H1 (cell line): ENCODE measurements around the gene NCL. TPM values are rescaled to one million over a fixed set of nuclear protein-coding genes. Genes with fewer than 3 reads are reported as not detected.

Experiments used
- CTCF ChIA-PET: fragments of 300-600 bp; sonication (Branson Sonifier 250); formaldehyde crosslinking; loops from one replicate; lab custom pipeline; 2021; ENCODE audit not compliant: partially characterized antibody; lab: Charles Lee
- POLR2A ChIA-PET: fragments of 300-600 bp; sonication (Branson Sonifier 250); formaldehyde crosslinking; loops from one replicate; lab custom pipeline; 2021; ENCODE audit warnings: inconsistent platforms; ENCODE audit not compliant: partially characterized antibody; lab: Charles Lee
- DNase-seq, 2 experiments: peaks; one replicate each; pipeline versions ENCODE4 v3.0.0 to v3.0.0-alpha.2; 2010 to 2022; ENCODE audit warnings: low spot score in 2 of 2, low read depth in 1 of 2, mixed read lengths in 1 of 2
- FAIRE-seq: peaks from 2 replicates; lab custom pipeline; 2011; peaks lifted over from hg19 to GRCh38; lab: Jason Lieb, UNC
- H2AFZ ChIP-seq: 2 replicates; pipeline ENCODE4 v1.8.1; 2012; ENCODE audit warnings: low read length, inconsistent platforms
- H2AK5ac ChIP-seq: 2 replicates; pipeline ENCODE4 v1.6.1; 2013; ENCODE audit warnings: low read depth, low read length
- H2BK120ac ChIP-seq: replicated peaks from 2 replicates; pipeline ENCODE3; 2013; ENCODE audit warnings: low read depth, low read length, inconsistent platforms
- H2BK12ac ChIP-seq: 2 replicates; pipeline ENCODE4 v1.6.1; 2013; ENCODE audit warnings: low read depth, low read length
- H2BK15ac ChIP-seq: 2 replicates; pipeline ENCODE4 v1.6.1; 2013; ENCODE audit warnings: low read length
- H2BK20ac ChIP-seq: 2 replicates; pipeline ENCODE4 v1.6.1; 2013; ENCODE audit warnings: low read length
- H2BK5ac ChIP-seq: 2 replicates; pipeline ENCODE4 v1.6.1; 2013; ENCODE audit warnings: low read depth, low read length
- H3K14ac ChIP-seq: 2 replicates; pipeline ENCODE4 v1.6.1; 2013; ENCODE audit warnings: inconsistent platforms; ENCODE audit not compliant: insufficient read length
- H3K18ac ChIP-seq: 2 replicates; pipeline ENCODE4 v1.6.1; 2013; ENCODE audit warnings: low read length; ENCODE audit errors: extremely low read depth
- H3K23ac ChIP-seq: 2 replicates; pipeline ENCODE4 v1.6.1; 2013; ENCODE audit warnings: inconsistent platforms; ENCODE audit not compliant: insufficient read length
- H3K23me2 ChIP-seq: 2 replicates; pipeline ENCODE4 v1.6.1; 2013; ENCODE audit warnings: low read depth, low read length
- H3K27ac ChIP-seq: 2 replicates; pipeline ENCODE4 v1.6.1; 2011; ENCODE audit warnings: low read depth, low read length, inconsistent platforms
- H3K27me3 ChIP-seq, 4 experiments: replicated peaks in 1 of 4; 1 replicate in 1 of 4; 2 replicates in 3 of 4; pipeline versions ENCODE4 v1.6.1 to v1.8.1; 2011 to 2013; ENCODE audit warnings: low read length in 3 of 4, mild to moderate bottlenecking in 3 of 4, inconsistent platforms in 2 of 4, mixed read lengths in 2 of 4, moderate library complexity in 1 of 4; ENCODE audit not compliant: control insufficient read depth in 3 of 4, insufficient read depth in 3 of 4; ENCODE audit errors: extremely low read depth in 1 of 4
- H3K36me3 ChIP-seq, 4 experiments: 2 replicates each; pipeline versions ENCODE4 v1.6.1 to v1.8.1; 2011 to 2013; ENCODE audit warnings: mild to moderate bottlenecking in 4 of 4, low read length in 3 of 4, moderate library complexity in 2 of 4, control low read depth in 1 of 4, inconsistent platforms in 1 of 4; ENCODE audit not compliant: insufficient read depth in 4 of 4, control insufficient read depth in 2 of 4
- H3K4ac ChIP-seq: replicated peaks from 2 replicates; pipeline ENCODE3; 2013; ENCODE audit warnings: low read length, low read depth, mixed read lengths, inconsistent platforms; ENCODE audit not compliant: insufficient read length
- H3K4me1 ChIP-seq, 4 experiments: replicated peaks in 1 of 4; 1 replicate in 1 of 4; 2 replicates in 3 of 4; pipeline versions ENCODE4 v1.6.1 to v1.8.1; 2011 to 2013; ENCODE audit warnings: low read length in 3 of 4, inconsistent platforms in 2 of 4, mixed read lengths in 1 of 4; ENCODE audit not compliant: insufficient read depth in 4 of 4, control insufficient read depth in 3 of 4
- H3K4me2 ChIP-seq, 2 experiments: 2 replicates each; pipeline versions ENCODE4 v1.6.1 to v1.8.1; 2011 to 2013; ENCODE audit warnings: low read depth in 2 of 2, low read length in 2 of 2, control low read depth in 1 of 2, inconsistent platforms in 1 of 2, mild to moderate bottlenecking in 1 of 2; ENCODE audit not compliant: insufficient read depth in 1 of 2
- H3K4me3 ChIP-seq, 4 experiments: fragments of 200-600, 300-600 bp in 1 of 4; sonication (generic), shearing (Covaris generic), sonication (Bioruptor Twin) in 1 of 4; 2 replicates each; pipeline versions ENCODE4 v1.5.1 to v1.8.1; 2011 to 2016; ENCODE audit warnings: low read length in 4 of 4, low read depth in 3 of 4, control low read depth in 2 of 4, inconsistent platforms in 2 of 4, mild to moderate bottlenecking in 2 of 4, mixed read lengths in 1 of 4, moderate library complexity in 1 of 4; ENCODE audit not compliant: insufficient read depth in 2 of 4; ENCODE audit errors: extremely low read depth in 1 of 4
- H3K56ac ChIP-seq: replicated peaks from 2 replicates; pipeline ENCODE3; 2013; ENCODE audit warnings: low read depth, mild to moderate bottlenecking, mixed read lengths, low read length, inconsistent platforms; ENCODE audit not compliant: insufficient read length
- H3K79me1 ChIP-seq: 2 replicates; pipeline ENCODE4 v1.6.1; 2013; ENCODE audit warnings: low read depth, low read length, control low read depth
- H3K79me2 ChIP-seq, 2 experiments: 2 replicates each; pipeline versions ENCODE4 v1.6.1 to v1.8.1; 2012 to 2013; ENCODE audit warnings: low read length in 2 of 2, mild to moderate bottlenecking in 2 of 2, inconsistent platforms in 1 of 2; ENCODE audit not compliant: insufficient read depth in 2 of 2, control insufficient read depth in 1 of 2
- H3K9ac ChIP-seq, 4 experiments: replicated peaks in 1 of 4; 1 replicate in 1 of 4; 2 replicates in 3 of 4; pipeline versions ENCODE4 v1.6.1 to v1.8.1; 2011 to 2013; ENCODE audit warnings: low read depth in 3 of 4, low read length in 3 of 4, control low read depth in 2 of 4, mild to moderate bottlenecking in 2 of 4, moderate library complexity in 2 of 4, inconsistent platforms in 1 of 4; ENCODE audit errors: extremely low read depth in 1 of 4
- H3K9me3 ChIP-seq, 2 experiments: 2 replicates each; pipeline versions ENCODE4 v1.6.1 to v1.8.1; 2012 to 2013; ENCODE audit warnings: mild to moderate bottlenecking in 2 of 2, moderate library complexity in 2 of 2, control low read depth in 1 of 2, inconsistent platforms in 1 of 2, low read depth in 1 of 2, low read length in 1 of 2, mixed read lengths in 1 of 2; ENCODE audit not compliant: insufficient read depth in 2 of 2
- H4K20me1 ChIP-seq, 2 experiments: replicated peaks in 1 of 2; 2 replicates each; pipeline versions ENCODE3 to v1.8.1; 2011 to 2013; ENCODE audit warnings: inconsistent platforms in 2 of 2, low read length in 2 of 2, mild to moderate bottlenecking in 1 of 2; ENCODE audit not compliant: insufficient read depth in 2 of 2, control insufficient read depth in 1 of 2
- H4K5ac ChIP-seq: 2 replicates; pipeline ENCODE4 v1.6.1; 2013; ENCODE audit warnings: low read length, low read depth, mixed read lengths, inconsistent platforms; ENCODE audit not compliant: insufficient read length
- H4K8ac ChIP-seq: 2 replicates; pipeline ENCODE4 v1.8.0; 2013; ENCODE audit warnings: mild to moderate bottlenecking, moderate library complexity, low read length, inconsistent platforms; ENCODE audit not compliant: insufficient read depth; ENCODE audit errors: extremely low read depth
- H4K91ac ChIP-seq: replicated peaks from 2 replicates; pipeline ENCODE3; 2013; ENCODE audit warnings: low read length, mixed read lengths, inconsistent platforms; ENCODE audit not compliant: insufficient read length
- BACH1 ChIP-seq: IDR thresholded peaks from 2 replicates; pipeline ENCODE4 v1.6.1; 2012; ENCODE audit warnings: low read length, improper control_type of control experiment
- CTBP2 ChIP-seq: IDR thresholded peaks from 2 replicates; pipeline ENCODE4 v1.7.0; 2011; ENCODE audit warnings: borderline replicate concordance, mild to moderate bottlenecking, moderate library complexity, mixed read lengths, low read length; ENCODE audit not compliant: insufficient read depth, insufficient read length
- EP300 ChIP-seq, 2 experiments: IDR thresholded peaks; 1 replicate in 1 of 2; 2 replicates in 1 of 2; pipeline ENCODE4 v1.6.1; 2011 to 2012; ENCODE audit warnings: low read depth in 2 of 2, low read length in 2 of 2, mild to moderate bottlenecking in 2 of 2, borderline replicate concordance in 1 of 2, inconsistent platforms in 1 of 2, moderate library complexity in 1 of 2
- GABPA ChIP-seq: IDR thresholded peaks from 2 replicates; pipeline ENCODE4 v1.6.1; 2011; ENCODE audit warnings: mild to moderate bottlenecking, low read length, moderate library complexity, borderline replicate concordance; ENCODE audit not compliant: insufficient read depth
- HDAC2 ChIP-seq, 2 experiments: fragments of 300-600 bp in 1 of 2; sonication (generic) in 1 of 2; IDR thresholded peaks; 2 replicates each; pipeline ENCODE4 v1.6.1; 2011 to 2012; ENCODE audit warnings: low read depth in 2 of 2, low read length in 2 of 2, mild to moderate bottlenecking in 2 of 2, moderate library complexity in 2 of 2, borderline replicate concordance in 1 of 2, inconsistent platforms in 1 of 2
- JUN ChIP-seq: IDR thresholded peaks from 2 replicates; pipeline ENCODE4 v1.6.1; 2011; ENCODE audit warnings: low read depth, mild to moderate bottlenecking, improper control_type of control experiment, low read length
- KDM1A ChIP-seq: fragments of 200-600, 300-600 bp; sonication (generic); IDR thresholded peaks from 2 replicates; pipeline ENCODE4 v1.7.1; 2016; ENCODE audit warnings: mild to moderate bottlenecking, low read length, borderline replicate concordance
- KDM5A ChIP-seq: fragments of 200-600 bp; IDR thresholded peaks from 2 replicates; pipeline ENCODE4 v1.7.1; 2012; ENCODE audit warnings: mild to moderate bottlenecking, low read length, inconsistent platforms, mixed read lengths
- PHF8 ChIP-seq: fragments of 200-600 bp; sonication (generic); conservative IDR thresholded peaks from 2 replicates; pipeline ENCODE4 v1.7.1; 2012; ENCODE audit warnings: low read depth, mild to moderate bottlenecking, inconsistent platforms, low read length, moderate library complexity
- RAD21 ChIP-seq, 2 experiments: IDR thresholded peaks in 1 of 2; conservative IDR thresholded peaks in 1 of 2; 2 replicates each; pipeline ENCODE4 v1.6.1; 2011; ENCODE audit warnings: low read depth in 2 of 2, low read length in 2 of 2, improper control_type of control experiment in 1 of 2, inconsistent platforms in 1 of 2, mild to moderate bottlenecking in 1 of 2, moderate library complexity in 1 of 2
- SP2 ChIP-seq: IDR thresholded peaks from 2 replicates; pipeline ENCODE4 v1.6.1; 2012; ENCODE audit warnings: mild to moderate bottlenecking, low read length, inconsistent platforms
- SRF ChIP-seq: IDR thresholded peaks from 2 replicates; pipeline ENCODE4 v1.6.1; 2011; ENCODE audit warnings: mild to moderate bottlenecking, low read depth, low read length, moderate library complexity
- WGBS, 2 experiments: shearing (Covaris generic) in 1 of 2; methylation state at CpG; one replicate each; pipeline versions ENCODE4 v1.1.6 to v1.1.7; 2013 to 2015; ENCODE audit warnings: low lambda C conversion rate in 2 of 2, mixed read lengths in 2 of 2, inconsistent platforms in 1 of 2, low coverage in 1 of 2, missing lambda C conversion rate in 1 of 2; ENCODE audit not compliant: insufficient replicate concordance in 2 of 2, insufficient coverage in 1 of 2, insufficient read length in 1 of 2; ENCODE audit errors: extremely low coverage in 1 of 2, missing lambda C conversion rate in 1 of 2; 5-methylcytosine and 5-hydroxymethylcytosine counted together
- polyA plus RNA-seq, 7 experiments: library from polyadenylated mRNA; depleted of rRNA in 3 of 7; stranded (reverse) in 5 of 7; unstranded in 2 of 7; fragments of >200 nt in 5 of 7; fragments of 200-250 nt in 2 of 7; gene quantifications; 1 replicate in 5 of 7; 2 replicates in 1 of 7; 4 replicates in 1 of 7; pipeline versions ENCODE4 v1.2.1 to v1.2.3, GENCODE V29; 2011 to 2013; ENCODE audit warnings: missing spikeins in 2 of 7, mixed read lengths in 2 of 7
- total RNA-seq: library from RNA; stranded (reverse); fragmentation: NEBNext Ultra II Directional; extraction: Animal tissue kit (Norgen Biotek cat#: 25700); gene quantifications from 2 replicates; pipeline ENCODE4 v1.2.1, GENCODE V29; 2021

The NCL gene
- total and polyA plus RNA-seq, 2 of the 8 experiments (the other 6 are each of a cell fraction or from before 2014, with no cell fraction given) = 61.2 to 1,478 TPM

DNA sequence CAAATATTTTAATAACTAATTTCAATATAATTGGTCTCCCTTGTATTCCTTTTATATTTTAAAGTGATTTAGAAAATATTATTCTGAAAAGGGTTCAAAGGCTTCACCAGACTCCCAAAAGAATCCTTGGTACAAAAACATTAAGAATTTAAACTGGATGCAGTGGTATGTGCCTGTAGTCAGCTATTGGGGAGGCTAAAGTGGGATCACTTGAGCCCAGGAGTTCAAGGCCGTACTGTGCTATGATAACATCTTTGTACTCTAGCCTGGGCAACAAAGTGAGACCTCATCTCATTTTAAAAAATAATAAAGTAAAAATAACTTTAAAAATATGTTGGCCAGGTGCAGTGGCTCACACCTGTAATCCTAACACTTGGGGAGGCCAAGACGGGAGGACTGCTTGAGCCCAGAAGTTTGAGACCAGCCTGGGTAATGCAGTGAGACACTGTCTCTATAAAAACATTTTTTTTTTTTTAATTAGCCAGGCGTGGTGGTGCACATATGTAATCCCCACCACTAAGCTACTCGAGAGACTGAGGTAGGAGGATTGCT is 14.7 kb downstream of the NCL start:
- Histone ChIP-seq H3K23me2 (no peaks in the 10 kb centered on the region), H2BK20ac (no peak overlapping the region), H3K23ac (no peak overlapping the region), H2BK120ac (no peak overlapping the region), H2AK5ac (no peak overlapping the region), H3K27ac (no peak overlapping the region), H3K9ac (no peak overlapping the region), H4K5ac (no peak overlapping the region), H3K4me1 (peaks cover 0 to 3% (median 1%) of the 10 kb centered on the region in 4 experiments; a peak in 3 of 7 replicates), H3K14ac (no peak overlapping the region), H4K91ac (no peak overlapping the region), H2BK12ac (no peak overlapping the region), H3K4ac (no peak overlapping the region), H3K18ac (no peak overlapping the region), H3K4me2 (no peak overlapping the region), H2AFZ (no peak overlapping the region), H3K79me1 (no peaks in the 10 kb centered on the region), H3K79me2 (no peaks in the 10 kb centered on the region), H3K27me3 (no peaks in the 10 kb centered on the region), H3K9me3 (no peaks in the 10 kb centered on the region), H2BK5ac (no peak overlapping the region), H4K8ac (no peak overlapping the region), H3K56ac (no peak overlapping the region), H3K36me3 (peaks cover 7 to 21% (median 15%) of the 10 kb centered on the region in 4 experiments; a peak in 6 of 8 replicates), H2BK15ac (no peak overlapping the region), H4K20me1 (peaks cover 1 to 7% of the 10 kb centered on the region in 2 experiments), H3K4me3 (no peak overlapping the region)
- FAIRE-seq = no peak
- DNase-seq = no peak
- POLR2A ChIA-PET = interaction anchor here (0.6 to 14.1 kb wide), 6 partner anchors 9 to 251 kb away, joined by 3 to 431 read pairs (median 50); partner anchors contain the start of gene NCL
- CTCF ChIA-PET = interaction anchor here (9.9 kb wide), 1 partner anchor 41 kb away, joined by 122 read pairs; no protein-coding TSS in a partner anchor
- 87% methylated on average over 4 of the region's 4 CpGs; no CpG with 5 or more reads in 1 of the 2 experiments for WGBS, 2 experiments
- TF ChIP-seq SP2 (no peak), KDM1A (no peak), SRF (no peak), EP300 (IDR thresholded peaks at IDR 0.05; ENCODE audit: borderline replicate concordance in 1 of 2, low read depth in 2 of 2, low read length in 2 of 2) (no peak), RAD21 (IDR thresholded peaks at IDR 0.05 in 1 of 2, conservative IDR thresholded peaks at IDR 0.05 in 1 of 2; ENCODE audit: low read depth in 2 of 2, low read length in 2 of 2) (no peak), BACH1 (no peak), JUN (no peak), KDM5A (no peak), PHF8 (no peak), CTBP2 (no peak), GABPA (no peak), HDAC2 (IDR thresholded peaks at IDR 0.05; ENCODE audit: borderline replicate concordance in 1 of 2, low read depth in 2 of 2, low read length in 2 of 2) (no peak)
